SH-SY5Y (cell line): ENCODE data around the gene MRPL1.

Source experiments
- GATA2 ChIP-seq: IDR thresholded peaks from 2 replicates; pipeline ENCODE4 v1.6.1; 2011; ENCODE audit warnings: mild to moderate bottlenecking, low read depth, low read length
- GATA3 ChIP-seq: IDR thresholded peaks from 2 replicates; pipeline ENCODE4 v1.6.1; 2011; ENCODE audit warnings: low read depth, mild to moderate bottlenecking, low read length, moderate library complexity

The MRPL1 gene

DNA sequence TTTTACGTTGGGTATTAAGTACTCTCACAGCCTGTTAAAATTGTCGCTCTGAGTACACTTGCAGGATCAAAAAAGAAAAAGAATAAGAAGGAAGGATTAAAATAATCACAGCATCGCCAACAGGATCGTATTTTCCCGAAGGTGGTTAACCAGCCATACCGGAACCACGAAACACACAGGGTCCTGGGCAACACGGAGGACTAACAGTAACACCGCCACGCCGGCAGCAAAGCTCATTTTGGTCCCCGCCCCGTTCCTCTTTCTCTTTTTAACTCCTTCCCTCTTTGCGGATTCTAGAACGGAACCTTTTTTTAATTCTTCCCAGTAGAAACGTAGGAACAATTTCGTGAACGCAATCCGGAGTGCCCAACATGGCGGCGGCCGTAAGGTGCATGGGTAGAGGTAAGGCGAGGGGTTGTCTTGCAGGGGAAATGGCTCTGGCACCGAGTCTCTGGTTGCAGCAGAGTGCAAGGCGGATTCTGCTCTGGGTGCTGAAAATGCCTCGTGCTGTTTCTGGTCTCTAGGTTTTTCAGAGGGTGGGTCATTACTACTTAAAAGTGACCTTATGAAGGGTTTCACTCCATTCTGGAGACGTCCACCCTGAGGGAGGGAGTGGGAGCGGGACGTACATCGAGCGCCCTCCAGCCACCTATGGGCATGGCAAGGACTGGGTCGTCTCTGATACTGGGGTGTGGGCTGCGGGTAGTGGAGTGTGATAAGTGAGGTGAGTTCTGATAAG is at the start of gene MRPL1:
Gene MRPL1, plus strand, starts transcription at position 353 of the 739 bp plus-strand sequence. Its CDS starts 19 bp downstream, at position 372.
- no peak for TF ChIP-seq GATA3
- TF ChIP-seq GATA2 = 0 out of 2 replicates have a peak, but pooled peaks have one; percentile 11

DNA sequence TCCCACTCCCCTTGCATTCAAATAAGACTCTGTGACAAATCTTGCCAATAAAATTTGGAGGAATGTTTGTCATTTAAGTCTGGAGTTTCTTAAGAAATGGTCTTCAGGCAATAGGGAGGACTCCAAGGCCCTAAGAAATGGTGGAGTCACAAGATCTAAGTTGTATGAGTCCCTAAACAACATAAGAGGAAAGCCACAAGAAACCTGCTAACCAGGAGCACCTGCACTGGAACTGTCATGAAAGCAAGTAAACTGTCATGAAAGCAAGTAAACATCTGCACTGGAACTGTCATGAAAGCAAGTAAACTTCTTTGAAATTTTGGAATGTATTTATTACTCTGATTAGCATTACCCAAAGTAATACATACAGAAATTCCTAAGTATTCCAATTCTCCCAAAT is 47.0 kb upstream of the MRPL1 start:
- TF ChIP-seq GATA2 = no peak
- no peak for TF ChIP-seq GATA3

DNA sequence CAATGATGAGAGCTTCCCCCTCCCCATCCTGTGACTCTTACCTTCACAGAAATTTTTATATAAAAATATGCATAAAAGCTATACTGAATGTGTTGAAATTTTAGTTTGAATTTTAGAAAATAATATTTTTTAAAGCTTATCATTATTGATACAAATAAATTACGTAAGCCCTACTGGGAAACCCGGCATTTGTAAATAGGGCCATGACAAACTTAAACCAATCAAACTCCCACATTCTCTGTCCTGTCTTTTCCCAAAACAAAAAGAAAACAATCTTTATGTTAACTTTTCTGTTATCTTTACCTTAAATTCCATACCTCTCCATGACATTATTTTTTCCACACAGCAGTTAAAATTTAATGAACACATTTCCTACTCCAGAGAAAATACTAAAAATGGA is 46.1 kb upstream of the MRPL1 start:
- TF ChIP-seq GATA2 (no peak), GATA3 (no peak)

DNA sequence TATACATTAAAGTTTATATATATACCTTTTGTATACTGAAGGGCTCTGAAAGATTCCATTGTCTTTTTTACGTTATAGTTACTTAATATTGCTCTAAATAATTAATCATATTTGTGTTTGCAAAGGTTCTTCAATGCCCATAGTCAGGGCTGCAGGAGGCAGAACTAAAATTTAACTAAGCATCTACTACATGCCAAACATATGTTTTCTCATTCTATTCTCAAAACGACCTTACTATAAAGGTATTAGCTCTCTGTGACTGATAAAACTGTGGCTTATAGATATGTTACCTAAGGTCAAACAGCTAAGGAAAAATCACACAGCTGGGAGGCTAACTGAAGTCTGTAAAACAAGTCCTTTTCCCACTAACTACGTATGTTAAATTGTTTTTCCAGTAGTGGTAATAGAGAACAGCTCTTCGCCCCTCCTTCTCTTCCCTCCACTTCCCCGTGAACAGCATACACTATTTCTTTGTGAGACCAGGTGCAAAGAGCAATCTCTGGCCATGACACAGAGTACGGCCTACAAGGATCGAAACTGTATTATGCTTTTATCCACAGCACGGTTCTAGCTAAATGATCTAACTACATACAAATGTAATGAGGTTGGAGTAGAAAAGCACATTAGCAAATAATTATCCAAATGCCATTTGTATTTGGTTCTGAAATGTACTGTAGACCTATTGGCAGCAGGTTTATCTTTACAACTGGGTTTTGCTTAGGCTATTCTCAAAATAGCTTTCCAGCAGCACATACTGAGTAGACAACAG is 45.1 kb upstream of the MRPL1 start:
- TF ChIP-seq GATA2 (no peak), GATA3 (no peak)

DNA sequence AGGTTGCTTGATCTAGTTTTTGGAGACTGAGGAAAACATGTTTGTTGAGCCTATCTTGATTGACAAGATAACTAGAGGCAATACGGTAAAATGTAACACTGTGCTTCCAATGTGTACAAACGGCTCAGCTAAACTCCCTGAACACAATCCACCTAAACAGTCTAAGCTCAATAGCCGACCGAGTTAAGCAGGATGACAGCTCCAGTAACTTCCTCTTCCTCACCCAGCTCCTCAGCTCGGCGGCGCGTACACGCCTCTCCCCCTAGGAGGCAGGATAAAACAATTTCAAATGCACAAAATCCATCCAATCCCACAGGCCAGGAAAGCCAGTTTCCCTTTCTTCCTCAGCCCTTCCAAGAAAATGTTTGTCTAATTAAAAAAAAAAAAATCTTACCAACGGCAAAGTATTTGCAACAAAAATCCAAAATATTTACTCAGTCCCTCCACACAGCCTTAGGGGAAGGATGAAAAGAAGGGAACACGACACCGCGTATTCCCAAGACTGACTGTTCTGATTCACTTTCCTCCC is 44.5 kb upstream of the MRPL1 start:
- TF ChIP-seq GATA2 = no peak
- TF ChIP-seq GATA3 = no peak

DNA sequence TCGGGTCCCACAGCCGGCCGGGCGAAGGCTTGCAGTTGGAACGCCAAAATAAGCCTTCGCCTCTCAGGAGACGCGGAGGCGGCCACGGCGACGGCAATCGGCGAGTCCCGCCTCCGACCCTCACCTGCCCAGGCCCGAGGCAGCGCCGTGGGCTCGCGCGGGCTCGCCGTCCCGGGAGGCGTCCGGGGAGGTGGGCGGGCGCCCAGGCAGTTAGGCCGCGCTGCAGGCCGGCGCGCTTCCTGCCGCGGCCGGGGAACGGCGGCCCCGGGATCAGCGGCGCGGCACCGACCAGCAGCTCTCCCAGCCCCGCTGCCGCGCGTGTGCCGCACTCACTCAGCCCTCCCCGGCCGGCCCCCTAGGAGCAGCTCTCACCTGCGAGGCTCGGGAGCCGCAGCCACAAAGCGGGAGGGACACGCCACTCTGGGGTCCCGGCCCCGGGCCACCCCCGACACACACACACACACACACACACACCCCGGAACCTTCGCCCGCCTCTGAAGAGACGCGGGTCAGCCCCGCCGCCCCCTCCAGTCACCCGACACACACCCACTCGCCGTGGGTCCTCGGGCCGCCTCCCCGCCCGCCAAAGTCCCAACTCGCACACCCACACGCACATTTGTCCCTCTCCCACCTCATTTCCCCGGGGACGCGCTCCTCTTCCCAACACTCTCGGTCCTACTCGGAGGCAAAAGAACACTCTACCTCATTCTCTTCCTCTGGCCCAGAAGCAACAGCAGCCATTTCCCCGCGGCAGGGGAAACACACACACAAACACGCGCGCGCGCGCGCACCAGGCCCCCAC is 43.8 kb upstream of the MRPL1 start, which contains the start of gene CNOT6L:
Gene CNOT6L, minus strand, starts transcription at position 767 of the 802 bp plus-strand sequence. Its CDS starts 60 bp downstream, at position 707.
- TF ChIP-seq GATA2 = no peak
- no peak for TF ChIP-seq GATA3

DNA sequence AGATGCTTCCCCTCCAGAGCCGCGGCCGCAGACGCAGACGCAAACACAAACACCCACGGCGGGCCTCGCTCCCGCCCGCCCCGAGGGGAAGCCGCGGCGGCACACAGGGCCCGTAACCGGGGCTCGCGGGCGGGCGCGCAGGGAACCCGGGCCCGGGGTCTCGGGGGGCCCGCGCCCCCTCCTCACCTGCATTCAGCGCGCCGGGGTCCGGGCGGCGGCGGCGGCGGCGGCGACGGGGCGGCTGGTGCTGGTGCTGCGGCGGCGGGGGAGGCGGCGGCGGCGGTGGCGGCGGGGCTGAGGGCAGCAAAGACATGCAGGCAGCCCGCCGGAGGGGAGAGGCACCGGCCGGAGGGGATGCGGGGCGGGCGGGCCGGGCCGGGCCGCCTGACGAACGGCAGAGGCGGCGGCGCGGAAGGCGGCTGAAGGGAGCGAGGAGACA is 43.2 kb upstream of the MRPL1 start:
- TF ChIP-seq GATA2 = no peak
- no peak for TF ChIP-seq GATA3

DNA sequence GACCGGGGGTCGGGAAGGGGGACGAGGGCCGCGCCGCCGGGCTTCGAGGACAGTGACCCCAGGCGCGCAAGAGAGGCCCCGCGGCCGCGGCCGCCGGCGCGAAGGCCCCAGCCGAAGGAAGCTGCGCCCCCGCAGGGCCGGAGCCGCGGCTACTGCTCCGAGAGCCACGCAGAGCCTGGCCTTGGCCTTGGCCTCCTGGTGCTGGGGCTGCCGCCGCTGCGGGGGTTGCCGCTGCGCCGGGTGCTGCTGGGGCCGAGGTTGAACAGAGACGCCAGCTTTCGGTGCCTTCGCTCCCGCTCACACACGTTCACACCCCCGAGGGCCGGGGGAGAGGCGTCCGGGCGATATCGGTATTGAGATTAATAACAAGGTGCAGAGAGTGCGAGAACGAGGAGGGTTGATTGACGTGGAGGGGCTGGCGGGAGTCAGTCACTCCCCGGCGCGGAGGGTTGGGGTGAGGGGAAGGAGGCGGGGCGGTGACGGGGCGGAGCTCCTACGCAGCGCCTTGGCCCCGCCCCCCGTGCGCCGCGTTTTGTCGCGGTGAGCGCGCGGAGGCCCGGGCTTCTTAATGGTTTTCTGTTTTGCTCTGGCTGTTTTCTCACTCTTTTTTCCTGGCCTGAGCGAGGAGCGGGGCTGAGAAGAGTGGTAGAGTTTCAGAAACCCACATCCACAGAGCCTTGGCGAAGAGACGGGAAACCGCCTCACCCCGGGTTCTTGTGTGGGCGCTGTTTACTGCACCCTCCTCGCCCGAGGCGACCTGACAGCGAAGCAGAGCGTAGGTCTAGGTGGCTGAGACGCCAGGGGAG is 42.6 kb upstream of the MRPL1 start:
- TF ChIP-seq GATA3 = no peak
- no peak for TF ChIP-seq GATA2

DNA sequence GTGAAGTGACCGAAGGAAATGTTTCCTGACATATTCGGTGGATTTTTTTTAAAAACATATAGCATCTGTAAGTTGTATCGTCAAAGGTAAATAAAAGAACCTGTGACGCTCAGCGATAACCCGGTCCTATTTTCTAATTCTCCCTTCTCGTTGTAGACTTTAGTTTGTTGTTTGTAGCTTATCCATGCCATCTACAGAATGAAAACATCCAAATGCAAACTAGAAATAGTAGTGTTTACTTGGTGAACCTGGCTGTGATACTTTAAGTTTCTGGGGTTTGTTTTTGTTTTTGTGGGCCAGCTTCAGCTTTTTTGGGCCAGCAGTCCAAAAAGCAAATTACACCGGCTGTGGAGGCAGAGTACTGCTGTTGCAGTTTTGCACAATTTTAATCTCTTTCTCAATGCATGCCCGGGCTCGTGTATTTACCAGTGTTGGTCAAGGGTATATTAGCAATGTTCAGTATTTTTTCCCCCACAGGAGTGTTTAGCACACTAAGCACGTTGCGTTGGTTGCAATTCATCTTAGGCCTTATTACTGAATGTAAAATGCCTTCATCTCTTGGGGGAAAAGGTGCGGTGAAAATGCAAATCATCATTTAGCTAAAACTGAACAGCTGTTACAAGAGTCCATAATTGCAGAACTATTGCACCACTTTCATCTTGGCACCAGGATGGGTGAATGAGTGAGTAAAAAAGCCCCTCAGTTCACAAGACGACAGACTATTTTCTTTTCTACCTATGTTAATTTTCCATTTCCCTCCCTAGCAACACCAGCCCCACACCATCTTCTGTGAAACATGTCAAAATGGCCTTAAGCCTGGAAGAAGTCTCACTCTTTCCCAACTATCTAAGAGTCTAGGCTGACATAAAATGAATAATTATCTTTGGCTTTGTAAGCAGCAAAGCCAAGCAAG is 41.7 kb upstream of the MRPL1 start:
- TF ChIP-seq GATA2 (no peak), GATA3 (no peak)

DNA sequence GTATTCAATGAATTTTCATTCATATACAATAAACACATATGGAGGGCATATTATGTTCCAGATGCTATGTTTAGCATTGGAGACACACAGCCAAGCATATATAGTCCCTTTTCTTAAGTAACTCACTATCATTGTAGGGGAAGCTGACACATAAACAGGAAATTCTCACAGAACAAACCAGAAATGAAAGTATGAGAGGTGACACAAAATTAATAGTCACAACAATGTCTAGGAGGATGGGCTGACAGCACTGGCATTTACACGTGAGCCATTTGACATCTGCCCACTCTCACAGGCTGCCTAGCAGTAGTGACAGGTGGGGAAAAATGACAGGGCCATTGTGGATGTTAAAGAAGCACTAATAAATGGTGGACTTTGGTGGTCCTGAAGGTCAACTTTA is 40.9 kb upstream of the MRPL1 start:
- TF ChIP-seq GATA2 (no peak), GATA3 (no peak)

DNA sequence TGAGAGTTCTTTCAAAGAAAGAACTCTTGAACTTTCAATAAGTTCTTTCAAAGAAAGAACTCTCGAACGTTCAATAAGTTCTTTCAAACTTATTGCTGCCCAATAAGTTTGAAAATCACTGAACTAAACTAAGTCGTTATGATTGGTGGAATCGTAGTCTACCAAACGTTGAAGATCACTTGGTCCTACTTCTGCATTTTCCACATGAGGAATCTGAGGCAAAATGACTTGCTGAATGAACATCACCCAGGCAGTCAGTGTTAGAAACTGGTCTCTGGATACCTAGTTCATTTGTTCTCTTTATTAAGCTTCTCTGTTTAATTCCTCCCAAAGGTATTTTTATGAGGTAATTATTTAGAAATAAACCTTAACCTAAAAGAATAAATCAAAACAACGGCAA is 36.4 kb upstream of the MRPL1 start:
- TF ChIP-seq GATA3 = no peak
- no peak for TF ChIP-seq GATA2

DNA sequence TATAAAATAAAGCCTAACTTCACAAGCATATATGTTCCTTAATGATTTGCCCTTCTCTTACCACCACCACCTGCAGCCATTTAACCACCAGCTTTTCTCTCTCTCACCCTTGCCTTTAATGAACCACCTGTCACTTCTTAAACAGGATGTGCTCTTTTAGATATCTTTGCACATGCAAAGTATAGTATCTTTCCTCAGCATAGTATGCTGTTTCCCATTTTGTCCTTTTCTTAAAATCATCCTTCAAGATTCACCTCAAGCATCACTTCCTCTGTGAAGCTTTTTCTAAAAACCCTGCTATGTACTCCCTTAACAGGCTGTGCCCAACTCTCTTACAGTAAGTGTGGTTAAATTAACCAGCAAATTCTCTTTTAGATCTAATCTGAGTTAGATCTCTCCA is 35.3 kb upstream of the MRPL1 start:
- no peak for TF ChIP-seq GATA2
- no peak for TF ChIP-seq GATA3
